Measurements from ENCODE around the gene C10orf143. TPM values are rescaled to one million over a fixed set of nuclear protein-coding genes. Genes with fewer than 3 reads are reported as not detected.
"Not testable (repeated sequence)": the region's sequence is repeated elsewhere in the genome, so short reads cannot be mapped to it uniquely, and the experiment has no call there.

Gene C10orf143
- total and polyA plus RNA-seq, 7 experiments from 2014 or later, result 2.6 to 36.5 (median 11.6) TPM

GRCh38 chr10:130026670-130027456 lies 83.8 kb downstream of the C10orf143 start:
- H3K4me3 ChIP-seq (ENCODE audit: low read length), result no peak overlapping the region
- intact Hi-C loops (cut with micrococcal nuclease), result no loop called here
- POLR2A ChIA-PET, result no interaction called here
- no peaks in the 10 kb centered on the region for H3K27me3 ChIP-seq (ENCODE audit: control insufficient read depth in 2 of 2, insufficient read depth in 2 of 2, low read length in 2 of 2)
- Mint-ChIP-seq H3K36me3 (no peaks in the 10 kb centered on the region), H3K27ac (no peak overlapping the region), H3K4me1 (no peaks in the 10 kb centered on the region), H3K9me3 (no peaks in the 10 kb centered on the region), H3K4me3 (no peak overlapping the region), H3K27me3 (peaks cover 0 to 4% (median 2%) of the 10 kb centered on the region in 5 donors)
- H3K4me1 ChIP-seq (ENCODE audit: control insufficient read depth in 2 of 2, insufficient read depth in 2 of 2, low read length in 2 of 2), result no peaks in the 10 kb centered on the region
- CTCF ChIA-PET, result no interaction called here
- DNase-seq, result no peak
- H3K36me3 ChIP-seq (ENCODE audit: control insufficient read depth in 2 of 3, insufficient read depth in 3 of 3, low read length in 3 of 3), result no peaks in the 10 kb centered on the region
- H3K27ac ChIP-seq (ENCODE audit: low read depth, low read length), result no peak overlapping the region
- peak; percentile 20 for ATAC-seq
- H3K9me3 ChIP-seq (ENCODE audit: control insufficient read depth in 2 of 3, low read length in 3 of 3), result no peaks in the 10 kb centered on the region

GRCh38 chr10:130025811-130026485 lies 84.7 kb downstream of the C10orf143 start:
- Histone ChIP-seq H3K4me1 (ENCODE audit: control insufficient read depth in 2 of 2, insufficient read depth in 2 of 2, low read length in 2 of 2) (no peaks in the 10 kb centered on the region), H3K27ac (ENCODE audit: low read depth, low read length) (no peak overlapping the region), H3K9me3 (ENCODE audit: control insufficient read depth in 2 of 3, low read length in 3 of 3) (no peaks in the 10 kb centered on the region), H3K27me3 (ENCODE audit: control insufficient read depth in 2 of 2, insufficient read depth in 2 of 2, low read length in 2 of 2) (no peaks in the 10 kb centered on the region), H3K4me3 (ENCODE audit: low read length) (no peak overlapping the region), H3K36me3 (ENCODE audit: control insufficient read depth in 2 of 3, insufficient read depth in 3 of 3, low read length in 3 of 3) (no peaks in the 10 kb centered on the region)
- H3K27ac Mint-ChIP-seq, result no peak overlapping the region
- POLR2A ChIA-PET, result no interaction called here
- peaks cover 0 to 4% (median 0%) of the 10 kb centered on the region in 5 donors for H3K27me3 Mint-ChIP-seq
- CTCF ChIA-PET, result no interaction called here
- intact Hi-C loops (cut with micrococcal nuclease), result no loop called here
- no peaks in the 10 kb centered on the region for H3K4me1 Mint-ChIP-seq
- ATAC-seq (no peak), DNase-seq (no peak)
- no peaks in the 10 kb centered on the region for H3K36me3 Mint-ChIP-seq
- no peaks in the 10 kb centered on the region for H3K9me3 Mint-ChIP-seq
- no peak overlapping the region for H3K4me3 Mint-ChIP-seq

GRCh38 chr10:130025326-130025725 lies 85.3 kb downstream of the C10orf143 start:
- H3K36me3 ChIP-seq (ENCODE audit: control insufficient read depth in 2 of 3, insufficient read depth in 3 of 3, low read length in 3 of 3), result no peaks in the 10 kb centered on the region
- no peak overlapping the region for H3K27ac Mint-ChIP-seq
- H3K9me3 ChIP-seq (ENCODE audit: control insufficient read depth in 2 of 3, low read length in 3 of 3), result no peaks in the 10 kb centered on the region
- H3K27me3 Mint-ChIP-seq, result peaks cover 0 to 4% (median 0%) of the 10 kb centered on the region in 5 donors
- no peaks in the 10 kb centered on the region for H3K27me3 ChIP-seq (ENCODE audit: control insufficient read depth in 2 of 2, insufficient read depth in 2 of 2, low read length in 2 of 2)
- H3K27ac ChIP-seq (ENCODE audit: low read depth, low read length), result no peak overlapping the region
- no peak overlapping the region for H3K4me3 Mint-ChIP-seq
- intact Hi-C loops (cut with micrococcal nuclease), result no loop called here
- H3K9me3 Mint-ChIP-seq, result no peaks in the 10 kb centered on the region
- no peaks in the 10 kb centered on the region for H3K36me3 Mint-ChIP-seq
- no peak overlapping the region for H3K4me3 ChIP-seq (ENCODE audit: low read length)
- ATAC-seq (no peak), DNase-seq (no peak)
- peaks cover 0 to 3% (median 0%) of the 10 kb centered on the region in 7 donors for H3K4me1 Mint-ChIP-seq
- H3K4me1 ChIP-seq (ENCODE audit: control insufficient read depth in 2 of 2, insufficient read depth in 2 of 2, low read length in 2 of 2), result no peaks in the 10 kb centered on the region
- ChIA-PET CTCF (no interaction called here), POLR2A (no interaction called here)

GRCh38 chr10:130024779-130025325 lies 85.8 kb downstream of the C10orf143 start:
- Mint-ChIP-seq H3K27ac (no peak overlapping the region), H3K36me3 (no peaks in the 10 kb centered on the region), H3K27me3 (peaks cover 0 to 4% (median 0%) of the 10 kb centered on the region in 5 donors), H3K9me3 (no peaks in the 10 kb centered on the region), H3K4me1 (peaks cover 0 to 3% (median 0%) of the 10 kb centered on the region in 7 donors), H3K4me3 (no peak overlapping the region)
- POLR2A ChIA-PET, result no interaction called here
- CTCF ChIA-PET, result no interaction called here
- no peaks in the 10 kb centered on the region for H3K27me3 ChIP-seq (ENCODE audit: control insufficient read depth in 2 of 2, insufficient read depth in 2 of 2, low read length in 2 of 2)
- DNase-seq (no peak), ATAC-seq (no peak)
- no peak overlapping the region for H3K27ac ChIP-seq (ENCODE audit: low read depth, low read length)
- H3K36me3 ChIP-seq (ENCODE audit: control insufficient read depth in 2 of 3, insufficient read depth in 3 of 3, low read length in 3 of 3), result no peaks in the 10 kb centered on the region
- H3K9me3 ChIP-seq (ENCODE audit: control insufficient read depth in 2 of 3, low read length in 3 of 3), result no peaks in the 10 kb centered on the region
- intact Hi-C loops (cut with micrococcal nuclease), result no loop called here
- H3K4me1 ChIP-seq (ENCODE audit: control insufficient read depth in 2 of 2, insufficient read depth in 2 of 2, low read length in 2 of 2), result no peaks in the 10 kb centered on the region
- H3K4me3 ChIP-seq (ENCODE audit: low read length), result no peak overlapping the region

- DNase-seq; intact Hi-C loops (cut with micrococcal nuclease); H3K4me3 Mint-ChIP-seq: not testable (repeated sequence)
Observed at GRCh38 chr10:130024326-130024725, 86.3 kb downstream of the C10orf143 start.

GRCh38 chr10:130023454-130024230 lies 87.0 kb downstream of the C10orf143 start:
- no peak for DNase-seq
- no peak overlapping the region for H3K4me3 Mint-ChIP-seq
- ATAC-seq, result no peak
- no peaks in the 10 kb centered on the region for H3K36me3 ChIP-seq (ENCODE audit: control insufficient read depth in 2 of 3, insufficient read depth in 3 of 3, low read length in 3 of 3)
- peaks cover 0 to 4% (median 0%) of the 10 kb centered on the region in 5 donors for H3K27me3 Mint-ChIP-seq
- H3K9me3 Mint-ChIP-seq, result no peaks in the 10 kb centered on the region
- POLR2A ChIA-PET, result no interaction called here
- H3K4me1 Mint-ChIP-seq, result peaks cover 0 to 3% (median 0%) of the 10 kb centered on the region in 7 donors
- H3K4me3 ChIP-seq (ENCODE audit: low read length), result no peak overlapping the region
- intact Hi-C loops (cut with micrococcal nuclease), result no loop called here
- H3K9me3 ChIP-seq (ENCODE audit: control insufficient read depth in 2 of 3, low read length in 3 of 3), result no peaks in the 10 kb centered on the region
- no peaks in the 10 kb centered on the region for H3K27me3 ChIP-seq (ENCODE audit: control insufficient read depth in 2 of 2, insufficient read depth in 2 of 2, low read length in 2 of 2)
- no peak overlapping the region for H3K27ac Mint-ChIP-seq
- H3K27ac ChIP-seq (ENCODE audit: low read depth, low read length), result no peak overlapping the region
- H3K36me3 Mint-ChIP-seq, result no peaks in the 10 kb centered on the region
- CTCF ChIA-PET, result no interaction called here
- no peaks in the 10 kb centered on the region for H3K4me1 ChIP-seq (ENCODE audit: control insufficient read depth in 2 of 2, insufficient read depth in 2 of 2, low read length in 2 of 2)

More at GRCh38 chr10:130024326-130024725, 86.3 kb downstream of the C10orf143 start:
- H3K27me3 ChIP-seq (ENCODE audit: control insufficient read depth in 2 of 2, insufficient read depth in 2 of 2, low read length in 2 of 2); H3K36me3 ChIP-seq (ENCODE audit: control insufficient read depth in 2 of 3, insufficient read depth in 3 of 3, low read length in 3 of 3); H3K4me3 ChIP-seq (ENCODE audit: low read length); H3K9me3 Mint-ChIP-seq; H3K9me3 ChIP-seq (ENCODE audit: control insufficient read depth in 2 of 3, low read length in 3 of 3); POLR2A ChIA-PET; ATAC-seq; H3K27ac Mint-ChIP-seq; H3K36me3 Mint-ChIP-seq; H3K27ac ChIP-seq (ENCODE audit: low read depth, low read length); H3K27me3 Mint-ChIP-seq; CTCF ChIA-PET; H3K4me1 Mint-ChIP-seq; H3K4me1 ChIP-seq (ENCODE audit: control insufficient read depth in 2 of 2, insufficient read depth in 2 of 2, low read length in 2 of 2): not testable (repeated sequence)
